NCI-H69 (cell line): ENCODE data around the gene FOXQ1.
"Not testable (repeated sequence)": the region's sequence is repeated elsewhere in the genome, so short reads cannot be mapped to it uniquely, and the experiment has no call there.

Experiments
- DNase-seq: peaks from one replicate; lab custom pipeline; 2025; lab: John Stamatoyannopoulos, UW

The FOXQ1 gene

GRCh38 chr6:1322156-1322555 is 10.3 kb downstream of the FOXQ1 start:
- DNase-seq: no peak

GRCh38 chr6:1322696-1323219 is 10.9 kb downstream of the FOXQ1 start:
- no peak for DNase-seq

GRCh38 chr6:1324936-1325335 is 13.0 kb downstream of the FOXQ1 start:
- DNase-seq: no peak

- DNase-seq: no peak
These were observed 13.8 kb downstream of the FOXQ1 start for GRCh38 chr6:1325461-1326309.

- no peak for DNase-seq
These were observed 14.7 kb downstream of the FOXQ1 start for GRCh38 chr6:1326535-1327121.

- no peak for DNase-seq
These were observed 15.7 kb downstream of the FOXQ1 start for GRCh38 chr6:1327630-1328029.

- no peak for DNase-seq
These were observed 16.4 kb downstream of the FOXQ1 start for GRCh38 chr6:1328129-1328800.

- no peak for DNase-seq
These were observed 17.8 kb downstream of the FOXQ1 start for GRCh38 chr6:1329708-1330107.

GRCh38 chr6:1334684-1335083 is 22.8 kb downstream of the FOXQ1 start:
- no peak for DNase-seq

GRCh38 chr6:1335367-1336037 is 23.6 kb downstream of the FOXQ1 start:
- DNase-seq: no peak

- peak; percentile 8 for DNase-seq
These were observed 24.4 kb downstream of the FOXQ1 start for GRCh38 chr6:1336246-1336843.

GRCh38 chr6:1337791-1338190 is 25.9 kb downstream of the FOXQ1 start:
- DNase-seq: no peak

- DNase-seq: no peak
These were observed 34.2 kb downstream of the FOXQ1 start for GRCh38 chr6:1346101-1346500.

GRCh38 chr6:1346558-1347091 is 34.7 kb downstream of the FOXQ1 start:
- DNase-seq: no peak

GRCh38 chr6:1347161-1347560 is 35.3 kb downstream of the FOXQ1 start:
- DNase-seq: no peak

GRCh38 chr6:1348675-1349074 is 36.8 kb downstream of the FOXQ1 start:
- DNase-seq: no peak

- no peak for DNase-seq
These were observed 37.8 kb downstream of the FOXQ1 start for GRCh38 chr6:1349655-1350054.

GRCh38 chr6:1351381-1352008 is 39.6 kb downstream of the FOXQ1 start:
- DNase-seq: no peak

- DNase-seq: not testable (repeated sequence)
These were observed 43.2 kb downstream of the FOXQ1 start for GRCh38 chr6:1355068-1355467.

GRCh38 chr6:1361717-1362116 is 49.8 kb downstream of the FOXQ1 start:
- DNase-seq: not testable (repeated sequence)

GRCh38 chr6:1362643-1363042 is 50.7 kb downstream of the FOXQ1 start:
- no peak for DNase-seq
